Fibroblast of peridontal ligament (primary cell): Measurements from ENCODE around the gene PYGM.

Experiments used
- DNase-seq: peaks from one replicate; pipeline ENCODE4 v3.0.0-alpha.2; 2010; ENCODE audit errors: extremely low read depth

The PYGM gene

GRCh38 chr11:64767344-64768299 lies 7.8 kb upstream of the PYGM start:
- DNase-seq = peak; percentile 71

GRCh38 chr11:64766881-64767280 lies 7.1 kb upstream of the PYGM start:
- no peak for DNase-seq

GRCh38 chr11:64765851-64766665 lies 6.3 kb upstream of the PYGM start:
- no peak for DNase-seq

GRCh38 chr11:64765291-64765850 lies 5.6 kb upstream of the PYGM start:
- DNase-seq = no peak

- no peak for DNase-seq
These were observed 5.0 kb upstream of the PYGM start for GRCh38 chr11:64764753-64765152.

- no peak for DNase-seq
These were observed 4.4 kb upstream of the PYGM start for GRCh38 chr11:64764040-64764611.

- no peak for DNase-seq
These were observed 3.8 kb upstream of the PYGM start for GRCh38 chr11:64763526-64764039.

- DNase-seq = peak; percentile 42
These were observed 3.1 kb upstream of the PYGM start for GRCh38 chr11:64762674-64763525.

GRCh38 chr11:64762277-64762673 lies 2.5 kb upstream of the PYGM start:
- DNase-seq = no peak

GRCh38 chr11:64760759-64761420 lies 1.1 kb upstream of the PYGM start:
- no peak for DNase-seq

GRCh38 chr11:64759131-64759721 lies 548 bp downstream of the PYGM start:
- no peak for DNase-seq

GRCh38 chr11:64758330-64759079 lies 1.3 kb downstream of the PYGM start:
- no peak for DNase-seq

GRCh38 chr11:64757549-64758329 lies 2.0 kb downstream of the PYGM start:
- DNase-seq = no peak

GRCh38 chr11:64755681-64756361 lies 4.0 kb downstream of the PYGM start:
- DNase-seq = no peak

GRCh38 chr11:64754919-64755662 lies 4.7 kb downstream of the PYGM start:
- no peak for DNase-seq

- no peak for DNase-seq
These were observed 5.5 kb downstream of the PYGM start for GRCh38 chr11:64754124-64754918.
